Measurements from ENCODE around the gene FHIP1A. TPM values are rescaled to one million over a fixed set of nuclear protein-coding genes. Genes with fewer than 3 reads are reported as not detected.
"Not testable (repeated sequence)": the region's sequence is repeated elsewhere in the genome, so short reads cannot be mapped to it uniquely, and the experiment has no call there.

The FHIP1A gene
- total RNA-seq, 2 donors from 2014 or later, result 20.8 to 23.7 TPM

- no peak overlapping the region for H3K4me3 ChIP-seq
- intact Hi-C loops (cut with DNase I), result no loop called here
- H3K36me3 ChIP-seq (replicated peaks in 1 of 2; ENCODE audit: insufficient read depth in 1 of 2, low read depth in 2 of 2), result no peaks in the 10 kb centered on the region
- WGBS, 2 donors, result 97 to 98% methylated on average over 3 of the region's 3 CpGs
- no peak for ATAC-seq
- DNase-seq, result no peak
- no peaks in the 10 kb centered on the region for H3K4me1 ChIP-seq
- no peaks in the 10 kb centered on the region for H3K9me3 ChIP-seq
- no peak overlapping the region for H3K27ac ChIP-seq
- TF ChIP-seq POLR2A (IDR thresholded peaks at IDR 0.05), result no peak
- TF ChIP-seq CTCF (IDR thresholded peaks at IDR 0.05), result no peak
- no peaks in the 10 kb centered on the region for H3K27me3 ChIP-seq
These were observed 8.6 kb upstream of the FHIP1A start for GRCh38 chr4:151400343-151400742.

- no peaks in the 10 kb centered on the region for H3K4me1 ChIP-seq
- 93% methylated on average over 2 of the region's 2 CpGs for WGBS, 2 donors
- intact Hi-C loops (cut with DNase I), result no loop called here
- H3K9me3 ChIP-seq, result no peaks in the 10 kb centered on the region
- H3K27ac ChIP-seq, result no peak overlapping the region
- no peaks in the 10 kb centered on the region for H3K27me3 ChIP-seq
- no peak overlapping the region for H3K4me3 ChIP-seq
- ATAC-seq, result no peak
- H3K36me3 ChIP-seq (replicated peaks in 1 of 2; ENCODE audit: insufficient read depth in 1 of 2, low read depth in 2 of 2), result no peaks in the 10 kb centered on the region
- no peak for DNase-seq
- no peak for TF ChIP-seq POLR2A (IDR thresholded peaks at IDR 0.05)
- no peak for TF ChIP-seq CTCF (IDR thresholded peaks at IDR 0.05)
These were observed 7.2 kb upstream of the FHIP1A start for GRCh38 chr4:151401739-151402138.

- Histone ChIP-seq H3K36me3 (replicated peaks in 1 of 2; ENCODE audit: insufficient read depth in 1 of 2, low read depth in 2 of 2) (no peaks in the 10 kb centered on the region), H3K4me1 (peaks cover 5% of the 10 kb centered on the region), H3K9me3 (no peaks in the 10 kb centered on the region), H3K27ac (no peak overlapping the region), H3K4me3 (no peak overlapping the region), H3K27me3 (no peaks in the 10 kb centered on the region)
- TF ChIP-seq POLR2A (IDR thresholded peaks at IDR 0.05) (no peak), CTCF (IDR thresholded peaks at IDR 0.05) (no peak)
- intact Hi-C loops (cut with DNase I), result no loop called here
- no peak for ATAC-seq
- DNase-seq, result no peak
- whole genome bisulfite sequencing, 2 donors, result 80 to 91% methylated on average over 8 of the region's 8 CpGs
These were observed 6.7 kb upstream of the FHIP1A start for GRCh38 chr4:151402145-151402865.

DNA sequence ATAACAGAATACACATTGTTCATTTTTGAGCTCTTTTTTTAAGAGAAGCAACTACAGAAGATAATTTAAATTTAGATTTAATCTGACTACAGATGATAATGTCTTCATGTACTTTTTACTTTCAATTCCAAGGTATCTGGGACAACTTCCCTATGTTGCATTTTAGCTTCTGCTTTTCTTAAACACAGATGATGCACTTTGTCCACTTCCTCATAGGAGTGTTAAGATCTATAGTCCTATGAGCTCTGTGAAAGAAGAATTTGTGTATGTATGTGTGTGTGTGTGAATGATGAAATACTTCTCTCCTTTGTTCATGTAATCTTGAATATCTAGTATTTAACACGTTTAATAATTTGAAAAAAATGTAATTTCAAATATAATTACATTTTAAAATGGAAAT is 5.3 kb upstream of the FHIP1A start:
- no peak for DNase-seq
- TF ChIP-seq POLR2A (IDR thresholded peaks at IDR 0.05) (no peak), CTCF (IDR thresholded peaks at IDR 0.05) (no peak)
- no peak for ATAC-seq
- Histone ChIP-seq H3K36me3 (replicated peaks in 1 of 2; ENCODE audit: insufficient read depth in 1 of 2, low read depth in 2 of 2) (no peaks in the 10 kb centered on the region), H3K4me3 (no peak overlapping the region), H3K9me3 (no peaks in the 10 kb centered on the region), H3K27ac (no peak overlapping the region), H3K27me3 (no peaks in the 10 kb centered on the region), H3K4me1 (peaks cover 12% of the 10 kb centered on the region)
- WGBS, 2 donors, result 42 to 57% methylated on average over 1 of the region's 1 CpG
- intact Hi-C loops (cut with DNase I), result no loop called here

GRCh38 chr4:151404802-151405201 is 4.2 kb upstream of the FHIP1A start:
- H3K27ac ChIP-seq; H3K4me3 ChIP-seq; intact Hi-C loops (cut with DNase I); DNase-seq; ATAC-seq; H3K36me3 ChIP-seq (replicated peaks in 1 of 2; ENCODE audit: insufficient read depth in 1 of 2, low read depth in 2 of 2); H3K9me3 ChIP-seq; H3K27me3 ChIP-seq: not testable (repeated sequence)
- peaks cover 12% of the 10 kb centered on the region for H3K4me1 ChIP-seq
- 90% methylated on average over 7 of the region's 7 CpGs for WGBS, 2 donors
